RWPE1 (cell line): ENCODE results near the gene PTPRN.

ENCODE experiments used
- CTCF ChIA-PET: fragments of 350-600 bp; sonication (Branson Sonifier 250); formaldehyde crosslinking; extraction: SDS; loops from one replicate; lab custom pipeline; 2021; lab: Yijun Ruan, JAX
- POLR2A ChIA-PET: fragments of 400-600 bp; formaldehyde crosslinking; extraction: SDS; loops from one replicate; lab custom pipeline; 2020; ENCODE audit warnings: antibody characterized with exemption; ENCODE audit not compliant: low non-redundant PET; lab: Yijun Ruan, JAX
- DNase-seq: peaks from one replicate; pipeline ENCODE4 v3.0.0; 2012; ENCODE audit warnings: low spot score
- H3K27ac ChIP-seq: fragments of 450-650 bp; 2 replicates; pipeline ENCODE4 v1.5.1; 2017
- TF ChIP-seq, protein P1 (sequence below): fragments of 450-650 bp; conservative IDR thresholded peaks from 2 replicates; pipeline ENCODE4 v1.5.1; 2017; ENCODE audit warnings: low read depth, mild to moderate bottlenecking

Gene PTPRN

DNA sequence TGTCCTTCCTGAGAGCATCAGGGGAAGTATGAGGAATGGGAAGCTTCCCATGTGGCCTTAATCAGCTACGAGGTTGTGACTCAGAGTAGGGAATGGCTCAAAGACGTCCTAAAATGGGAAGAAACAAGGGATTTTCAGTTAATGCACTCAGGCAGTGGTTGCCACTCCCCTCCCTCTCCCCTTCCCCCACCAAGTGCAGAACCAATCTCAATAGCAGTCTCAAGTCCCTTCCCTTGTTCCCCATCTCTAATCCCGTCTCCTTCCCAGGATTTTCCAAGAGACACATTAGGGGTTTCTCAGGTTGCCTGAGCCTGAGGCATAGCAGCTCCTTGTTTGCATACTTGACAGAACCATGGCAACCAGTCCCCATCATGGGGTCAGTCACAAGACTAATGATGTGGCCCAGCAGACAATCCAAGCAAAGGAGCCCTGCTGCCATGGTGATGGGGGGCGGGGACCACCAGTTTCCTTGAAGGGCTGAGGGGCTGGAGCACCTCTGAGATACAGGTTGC lies 41.6 kb upstream of the PTPRN start:
- no peak for DNase-seq
- TF ChIP-seq, protein P1, sequence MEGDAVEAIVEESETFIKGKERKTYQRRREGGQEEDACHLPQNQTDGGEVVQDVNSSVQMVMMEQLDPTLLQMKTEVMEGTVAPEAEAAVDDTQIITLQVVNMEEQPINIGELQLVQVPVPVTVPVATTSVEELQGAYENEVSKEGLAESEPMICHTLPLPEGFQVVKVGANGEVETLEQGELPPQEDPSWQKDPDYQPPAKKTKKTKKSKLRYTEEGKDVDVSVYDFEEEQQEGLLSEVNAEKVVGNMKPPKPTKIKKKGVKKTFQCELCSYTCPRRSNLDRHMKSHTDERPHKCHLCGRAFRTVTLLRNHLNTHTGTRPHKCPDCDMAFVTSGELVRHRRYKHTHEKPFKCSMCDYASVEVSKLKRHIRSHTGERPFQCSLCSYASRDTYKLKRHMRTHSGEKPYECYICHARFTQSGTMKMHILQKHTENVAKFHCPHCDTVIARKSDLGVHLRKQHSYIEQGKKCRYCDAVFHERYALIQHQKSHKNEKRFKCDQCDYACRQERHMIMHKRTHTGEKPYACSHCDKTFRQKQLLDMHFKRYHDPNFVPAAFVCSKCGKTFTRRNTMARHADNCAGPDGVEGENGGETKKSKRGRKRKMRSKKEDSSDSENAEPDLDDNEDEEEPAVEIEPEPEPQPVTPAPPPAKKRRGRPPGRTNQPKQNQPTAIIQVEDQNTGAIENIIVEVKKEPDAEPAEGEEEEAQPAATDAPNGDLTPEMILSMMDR, result no peak
- CTCF ChIA-PET, result no interaction called here
- H3K27ac ChIP-seq, result no peak overlapping the region
- POLR2A ChIA-PET, result no interaction called here

DNA sequence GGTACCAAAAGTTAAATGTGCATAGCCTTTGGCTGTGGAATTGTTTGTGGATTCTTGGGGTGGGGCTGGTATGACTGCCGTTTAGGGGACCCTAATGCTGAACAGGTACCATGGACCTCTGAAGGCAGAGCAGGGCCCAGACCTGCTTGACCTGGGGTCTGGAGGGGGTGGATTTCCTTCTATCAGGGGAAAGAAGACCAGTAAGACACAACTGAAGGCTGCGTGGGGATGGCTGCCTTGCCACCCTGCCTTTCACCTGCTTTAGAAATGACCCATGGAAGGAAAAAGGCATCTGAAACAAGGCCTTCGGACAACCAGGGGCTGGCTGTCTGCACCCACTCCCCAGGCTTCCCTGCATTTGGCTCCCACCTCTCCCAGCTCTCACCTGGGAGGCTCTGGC lies 41.0 kb upstream of the PTPRN start:
- no peak overlapping the region for H3K27ac ChIP-seq
- POLR2A ChIA-PET, result no interaction called here
- CTCF ChIA-PET, result interaction anchor here (1.0 kb wide), 1 partner anchor 55 kb away, joined by 4 read pairs; no protein-coding TSS in a partner anchor
- TF ChIP-seq, protein P1, result no peak
- no peak for DNase-seq

DNA sequence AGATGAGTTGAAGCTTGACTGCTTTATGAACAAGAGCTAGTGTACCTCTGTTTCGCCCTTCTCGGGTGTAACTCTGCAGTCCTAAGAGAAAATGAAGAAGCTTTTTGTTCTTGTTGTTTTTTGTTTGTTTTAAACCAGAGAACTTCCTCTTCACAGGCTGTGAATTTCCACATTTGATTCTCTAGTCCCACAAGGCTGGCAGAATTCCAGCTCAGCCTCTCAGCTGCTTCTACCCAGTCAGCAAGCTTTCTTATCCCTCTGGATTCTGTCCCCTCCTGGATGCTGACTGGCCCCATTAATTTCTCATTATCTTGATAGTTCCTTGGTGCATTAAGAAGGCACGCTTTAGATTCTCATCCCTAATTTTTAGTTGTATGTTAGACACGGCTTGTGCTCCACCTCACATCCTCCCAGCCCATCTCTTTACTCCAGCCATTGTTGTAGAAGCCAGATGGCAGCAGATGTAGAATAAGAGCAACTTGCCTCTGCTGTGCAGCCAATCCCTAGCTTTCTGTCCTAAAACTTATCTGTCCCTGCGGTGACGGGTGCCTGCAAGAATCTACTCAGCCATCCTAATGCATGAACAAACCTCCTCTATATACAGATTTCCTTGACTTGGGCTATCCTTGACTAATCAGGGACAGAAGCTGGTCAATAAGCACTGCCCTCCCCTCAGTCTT lies 35.7 kb upstream of the PTPRN start:
- TF ChIP-seq, protein P1, result no peak
- DNase-seq, result no peak

DNA sequence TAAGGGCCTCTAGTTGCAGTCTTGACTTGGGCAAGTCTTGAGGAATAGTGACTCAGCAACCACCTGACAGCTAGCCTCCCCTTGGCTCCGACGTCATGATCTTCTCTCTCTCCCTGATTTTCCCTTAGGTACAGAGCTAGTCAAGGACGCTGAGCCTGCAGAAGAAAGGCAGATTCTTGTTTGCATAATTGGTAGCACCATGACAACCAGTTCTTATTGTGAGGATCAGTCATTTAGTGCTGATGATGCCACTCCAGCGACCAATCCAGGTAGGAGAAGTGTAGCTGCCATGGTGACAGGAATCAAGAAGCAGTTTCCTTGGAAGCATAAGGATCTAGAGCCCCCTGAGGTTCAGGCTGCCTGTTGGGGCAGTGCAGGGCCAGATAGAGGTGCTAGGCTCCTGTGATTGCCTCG lies 26.2 kb upstream of the PTPRN start:
- TF ChIP-seq, protein P1, result no peak
- DNase-seq, result no peak
- H3K27ac ChIP-seq, result no peak overlapping the region
- CTCF ChIA-PET, result interaction anchor here (0.6 kb wide), 2 partner anchors 21 to 37 kb away, joined by 3 read pairs; no protein-coding TSS in a partner anchor
- POLR2A ChIA-PET, result interaction anchor here (0.5 kb wide), 1 partner anchor 26 kb away, joined by 3 read pairs; the partner anchor contains the start of gene PTPRN

More for the DNA sequence above, 35.7 kb upstream of the PTPRN start:
- POLR2A ChIA-PET, result no interaction called here
- H3K27ac ChIP-seq, result no peak overlapping the region
- CTCF ChIA-PET, result interaction anchor here (0.5 to 0.7 kb wide), 2 partner anchors 21 to 68 kb away, joined by 3 to 4 read pairs; no protein-coding TSS in a partner anchor

DNA sequence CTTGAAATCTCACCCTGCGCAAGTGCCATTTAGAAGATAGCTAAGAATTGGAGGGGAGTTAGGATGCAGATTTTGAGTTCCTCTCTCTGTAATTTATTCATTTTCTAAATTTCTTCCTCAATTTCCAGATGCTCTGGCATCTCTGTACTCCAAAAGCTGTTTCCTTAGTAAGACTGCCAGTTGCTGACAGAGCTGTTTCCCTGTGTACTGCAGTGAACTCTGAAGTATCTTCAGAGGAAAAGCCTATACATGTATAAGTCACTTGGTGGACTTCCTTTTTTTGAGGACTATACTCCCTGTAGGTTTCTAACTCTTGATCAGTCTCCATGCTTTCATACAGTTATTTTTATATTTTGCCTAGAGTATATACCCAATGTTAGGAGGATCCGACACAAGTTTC lies 24.9 kb upstream of the PTPRN start:
- H3K27ac ChIP-seq, result no peak overlapping the region
- CTCF ChIA-PET, result no interaction called here
- no peak for DNase-seq
- POLR2A ChIA-PET, result no interaction called here
- TF ChIP-seq, protein P1, result no peak

DNA sequence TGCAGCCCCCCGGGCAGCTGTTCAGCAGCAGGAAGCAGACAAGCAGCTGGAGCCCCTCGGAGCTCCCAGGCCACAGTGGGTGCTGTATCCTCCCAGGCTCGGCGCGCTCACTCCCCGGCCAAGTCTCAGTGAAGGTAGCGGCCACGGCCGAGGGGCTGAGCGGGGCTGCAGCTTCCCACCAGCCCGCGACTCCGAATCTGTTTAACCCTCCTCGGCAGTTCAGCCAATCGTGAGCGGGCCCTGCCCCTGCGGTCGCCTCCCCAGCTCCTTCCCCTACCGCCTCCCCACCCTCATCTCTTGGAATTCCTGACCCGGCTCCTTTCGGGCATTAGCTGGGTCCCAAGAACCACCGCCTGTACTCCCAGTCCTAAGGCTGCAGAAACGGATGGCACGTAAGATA lies 23.3 kb upstream of the PTPRN start, which contains the start of gene RESP18:
Gene RESP18 (minus strand): TSS at position 203 of the 400 bp plus-strand sequence.
- ChIA-PET POLR2A (no interaction called here), CTCF (interaction anchor here (0.6 kb wide), 1 partner anchor 41 kb away, joined by 3 read pairs; no protein-coding TSS in a partner anchor)
- TF ChIP-seq, protein P1, result no peak
- no peak within 1 kb of the TSS for H3K27ac ChIP-seq
- DNase-seq, result no peak
